Cardiac septum (tissue), 1 donor: Measurements from ENCODE around the gene PTGFRN. TPM values are rescaled to one million over a fixed set of nuclear protein-coding genes. Genes with fewer than 3 reads are reported as not detected.

ENCODE experiments used
- DNase-seq: peaks from one replicate; pipeline ENCODE4 v3.0.0-alpha.2; 2020; ENCODE audit warnings: low spot score
- intact Hi-C: fragments of 100-400 bp; cut with DNase I; formaldehyde crosslinking; loops from one replicate; pipeline ENCODE4 v1.14.0; 2022
- total RNA-seq: library from RNA; stranded (reverse); fragmentation: NEBNext Ultra II Directional; extraction: Animal tissue kit (Norgen Biotek cat#: 25700); gene quantifications from one replicate; pipeline ENCODE4 v1.2.1, GENCODE V29; 2021
- donor health status: DM: no; HTN: no; CAD: no.

Gene PTGFRN
- total RNA-seq, 1 donor from 2014 or later = 216 TPM

DNA sequence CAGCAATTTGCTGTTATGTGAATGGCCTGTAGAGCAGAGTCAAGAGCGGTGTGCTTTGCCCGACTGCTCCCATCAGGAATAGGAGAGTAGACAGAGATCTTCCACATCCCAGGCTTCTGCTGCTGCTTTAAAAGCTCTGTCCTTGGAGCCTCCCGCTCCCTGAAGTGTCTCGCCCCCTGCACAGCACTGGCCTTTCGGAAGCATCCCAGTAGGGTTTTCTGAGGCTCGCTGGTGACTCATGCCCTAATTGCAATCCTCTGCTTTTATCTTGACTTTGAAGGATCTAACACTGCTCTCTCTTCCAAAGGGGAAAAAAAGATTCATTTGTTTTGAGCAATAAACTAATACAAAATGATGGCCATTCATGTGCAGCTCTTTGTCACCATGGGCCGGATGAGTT, 78.5 kb downstream of the PTGFRN start:
- intact Hi-C loops = no loop called here
- no peak for DNase-seq

DNA sequence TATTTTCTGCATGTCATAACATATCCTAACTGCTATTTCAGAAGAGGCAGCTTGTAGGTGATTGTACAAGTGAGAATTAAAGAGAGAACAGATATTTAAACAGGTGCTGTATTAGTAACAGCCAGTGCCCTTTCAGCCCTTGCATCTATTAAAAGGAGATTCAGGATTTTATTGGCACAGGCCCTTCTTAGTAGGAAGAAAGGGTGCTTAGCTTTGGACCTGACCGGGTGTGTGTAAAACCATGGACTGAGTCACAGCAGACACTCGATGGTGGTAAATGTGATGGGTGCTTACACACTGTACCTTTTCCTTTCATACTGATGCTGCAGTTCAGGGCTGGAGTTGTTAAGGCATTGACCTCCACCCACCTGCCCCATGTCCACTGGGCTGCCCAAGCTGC, 79.2 kb downstream of the PTGFRN start:
- no peak for DNase-seq
- intact Hi-C loops = no loop called here

DNA sequence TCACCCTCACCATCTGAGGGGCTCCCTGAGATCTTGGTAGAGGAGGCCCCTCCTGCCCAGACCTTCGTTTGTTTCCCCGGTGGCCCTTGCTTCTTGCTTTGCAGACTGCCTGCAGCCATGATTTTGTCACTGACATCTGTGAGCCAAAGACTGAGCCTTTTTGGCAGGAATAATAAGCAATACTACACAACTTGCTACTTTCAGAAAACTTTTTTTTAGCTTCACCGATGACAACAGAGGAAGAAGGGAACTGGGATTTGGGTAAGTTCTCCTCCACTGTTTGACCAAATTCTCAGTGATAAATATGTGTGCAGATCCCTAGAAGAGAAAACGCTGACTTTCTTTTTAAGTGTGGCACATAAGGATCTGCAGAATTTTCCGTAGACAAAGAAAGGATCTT, 80.1 kb downstream of the PTGFRN start:
- intact Hi-C loops = loop anchor here (5.0 kb wide), 1 partner anchor 62 kb away; no protein-coding TSS in a partner anchor
- DNase-seq = no peak

- DNase-seq = peak; percentile 81
- intact Hi-C loops = loop anchor here (5.0 kb wide), 1 partner anchor 62 kb away; no protein-coding TSS in a partner anchor
These were observed 81.0 kb downstream of the PTGFRN start for GRCh38 chr1:116990612-116991151.

DNA sequence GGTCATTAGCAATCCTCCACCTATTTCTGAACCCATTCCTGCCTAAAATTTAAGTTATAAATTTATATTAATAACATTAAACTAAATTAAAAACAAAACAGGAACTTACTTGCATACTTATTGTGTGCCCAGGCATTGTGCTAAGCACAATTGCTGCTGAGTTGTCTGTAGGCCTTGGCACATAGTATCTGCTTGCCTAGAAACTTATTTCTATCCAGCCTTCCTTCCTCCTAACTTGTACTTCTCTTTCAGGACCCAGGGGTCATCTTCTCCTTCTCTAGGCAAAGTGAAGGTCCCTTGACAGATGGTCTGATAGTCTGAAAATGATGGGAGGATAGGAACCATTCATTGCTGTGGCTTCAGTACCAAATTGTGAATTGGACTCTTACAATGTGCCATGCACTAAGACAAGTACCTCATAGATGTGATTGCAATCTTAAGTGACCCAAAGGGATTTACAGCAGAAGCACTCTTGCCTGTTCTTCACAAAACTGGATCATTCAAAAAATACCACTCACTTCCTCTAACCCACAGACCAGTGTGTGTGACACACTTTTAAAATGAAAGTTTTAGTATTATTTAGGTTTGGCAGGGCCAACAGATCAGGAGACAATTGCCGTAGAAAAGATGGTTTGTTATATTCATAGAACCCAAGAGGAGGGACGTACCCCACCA, 81.6 kb downstream of the PTGFRN start:
- intact Hi-C loops = loop anchor here (5.0 kb wide), 1 partner anchor 61 kb away; no protein-coding TSS in a partner anchor
- no peak for DNase-seq

GRCh38 chr1:116991918-116992317, 82.2 kb downstream of the PTGFRN start:
- no peak for DNase-seq
- intact Hi-C loops = loop anchor here (5.0 kb wide), 1 partner anchor 60 kb away; no protein-coding TSS in a partner anchor

DNA sequence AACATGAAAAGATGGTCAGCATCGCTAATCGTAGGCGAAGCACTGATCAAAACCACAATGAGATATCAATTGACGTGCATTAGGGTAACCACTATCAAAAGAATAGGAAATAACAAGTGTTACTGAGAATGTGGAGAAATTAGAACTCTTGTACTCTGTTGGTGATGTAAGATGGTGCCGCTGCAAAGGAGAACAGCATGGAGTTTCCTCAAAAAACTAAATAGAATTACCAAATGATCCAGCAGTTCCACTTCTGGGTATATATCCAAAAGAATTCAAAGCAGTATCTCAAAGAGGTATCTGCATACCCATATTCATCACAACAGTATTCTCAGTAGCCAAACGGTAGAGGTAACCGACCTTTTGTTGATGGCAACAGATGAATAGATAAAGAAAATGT, 83.6 kb downstream of the PTGFRN start:
- intact Hi-C loops = loop anchor here (5.0 kb wide), 1 partner anchor 59 kb away; no protein-coding TSS in a partner anchor
- no peak for DNase-seq

DNA sequence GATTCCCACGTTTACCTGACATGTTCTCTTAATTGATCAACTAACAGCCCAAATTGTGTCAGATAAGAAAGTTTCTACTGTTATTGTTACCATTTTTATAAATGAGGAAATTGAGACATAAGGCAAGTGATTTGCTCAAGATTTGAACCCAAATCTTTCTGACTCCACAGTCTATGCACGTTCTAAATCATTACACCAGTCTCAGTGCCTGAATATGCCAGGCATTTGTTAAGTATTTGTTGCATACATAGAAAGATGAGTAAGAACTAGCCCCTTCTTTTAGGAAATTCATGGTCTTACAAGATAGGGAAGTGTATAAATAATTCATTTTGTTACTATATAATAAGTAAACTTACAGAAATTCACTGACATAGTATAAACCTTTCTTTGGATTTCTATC, 84.7 kb downstream of the PTGFRN start:
- intact Hi-C loops = loop anchor here (5.0 kb wide), 1 partner anchor 58 kb away; no protein-coding TSS in a partner anchor
- DNase-seq = no peak

- intact Hi-C loops = no loop called here
These were observed 87.3 kb downstream of the PTGFRN start for GRCh38 chr1:116997066-116997465.

DNA sequence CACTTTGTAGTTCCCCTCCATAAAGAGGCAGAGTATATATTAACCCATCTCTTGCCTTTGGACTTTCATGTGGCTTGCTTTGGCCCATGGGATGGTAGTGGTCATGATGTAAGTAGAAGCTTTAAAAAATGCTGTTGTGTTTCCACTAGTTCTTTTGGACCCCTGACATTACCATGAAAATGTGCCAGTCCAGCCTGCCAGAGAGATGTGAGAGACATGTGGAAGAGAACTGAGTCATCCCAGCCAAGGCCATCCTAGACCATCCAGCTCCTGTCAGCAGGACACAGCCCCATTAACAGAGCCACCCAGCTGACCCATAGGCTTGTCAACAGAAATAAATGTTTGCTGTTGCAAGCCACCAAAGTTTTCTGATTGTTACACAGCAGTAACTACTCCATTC, 87.9 kb downstream of the PTGFRN start:
- no peak for DNase-seq
- intact Hi-C loops = no loop called here

More at GRCh38 chr1:116997066-116997465, 87.3 kb downstream of the PTGFRN start:
- no peak for DNase-seq

- no peak for DNase-seq
- intact Hi-C loops = no loop called here
These were observed 89.9 kb downstream of the PTGFRN start for GRCh38 chr1:116999596-116999995.

DNA sequence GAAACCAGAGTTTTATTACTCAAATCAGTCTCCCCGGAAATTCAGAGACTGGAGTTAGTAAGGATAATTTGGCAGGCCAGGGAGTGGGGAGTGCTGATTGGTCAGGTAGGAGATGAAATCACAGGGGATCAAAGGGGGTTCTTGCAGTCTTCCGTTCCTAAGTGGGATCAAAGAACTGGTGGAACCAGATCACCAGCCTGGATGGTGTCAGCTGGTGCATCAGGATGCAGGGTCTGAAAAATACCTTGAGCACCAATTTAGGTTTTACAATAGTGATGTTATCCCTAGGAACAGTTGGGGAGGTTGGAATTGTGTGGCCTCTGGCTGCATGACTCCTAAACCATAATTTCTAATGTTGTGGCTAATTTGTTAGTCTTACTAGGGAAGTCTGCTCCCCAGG, 90.4 kb downstream of the PTGFRN start:
- DNase-seq = no peak
- intact Hi-C loops = no loop called here

DNA sequence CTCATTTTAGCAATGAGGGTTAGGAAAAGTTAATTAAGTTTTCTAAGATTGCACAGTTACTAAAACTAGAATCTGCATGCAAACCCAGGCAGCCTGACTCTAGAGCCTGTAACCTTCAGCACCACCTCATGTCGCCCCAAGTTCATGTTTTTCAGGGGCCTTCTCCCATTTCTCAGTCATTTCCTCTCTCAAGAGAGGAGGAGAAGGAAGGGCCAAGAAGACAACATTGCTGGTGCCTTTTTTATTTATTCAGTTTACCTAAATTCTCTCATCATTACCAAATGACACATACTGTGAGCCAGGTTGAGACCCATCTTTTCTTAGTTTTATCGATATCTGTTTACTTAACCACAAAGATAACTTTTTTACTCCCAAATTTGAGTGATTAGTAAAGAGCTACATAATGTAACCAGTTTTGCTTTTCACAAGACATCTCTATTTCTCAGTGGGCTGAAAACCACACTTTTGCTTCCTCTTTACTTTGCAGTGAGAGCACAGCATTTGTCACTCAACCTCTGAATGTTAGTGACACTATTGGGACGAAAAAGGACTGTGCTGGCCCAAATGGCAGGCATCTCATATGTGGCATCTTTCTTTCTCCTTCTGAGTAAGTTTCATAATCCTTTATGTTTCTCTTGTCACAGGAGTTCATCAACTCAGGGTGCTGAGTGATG, 91.7 kb downstream of the PTGFRN start, which contains the start of gene CD101:
CD101 (plus strand) TSS at position 507 of the 674 bp plus-strand sequence; CDS start at position 565, 58 bp downstream.
- intact Hi-C loops = no loop called here
- DNase-seq = no peak

- intact Hi-C loops = no loop called here
- no peak for DNase-seq
These were observed 93.6 kb downstream of the PTGFRN start for GRCh38 chr1:117003223-117003875.

DNA sequence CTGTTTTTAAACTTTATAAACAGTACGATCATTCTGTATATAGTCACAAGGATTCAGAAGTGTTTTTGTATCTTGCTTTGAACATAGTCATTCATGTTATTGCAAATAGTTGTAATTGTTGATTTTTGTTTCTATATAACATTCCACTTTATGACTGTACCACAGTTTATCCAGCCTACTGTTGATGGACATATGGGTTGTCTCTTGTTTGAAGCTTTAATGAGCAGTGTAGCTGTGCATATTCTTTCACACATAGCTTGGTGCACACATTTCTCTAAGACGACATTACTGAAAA, 98.0 kb downstream of the PTGFRN start:
- no peak for DNase-seq
- intact Hi-C loops = no loop called here

DNA sequence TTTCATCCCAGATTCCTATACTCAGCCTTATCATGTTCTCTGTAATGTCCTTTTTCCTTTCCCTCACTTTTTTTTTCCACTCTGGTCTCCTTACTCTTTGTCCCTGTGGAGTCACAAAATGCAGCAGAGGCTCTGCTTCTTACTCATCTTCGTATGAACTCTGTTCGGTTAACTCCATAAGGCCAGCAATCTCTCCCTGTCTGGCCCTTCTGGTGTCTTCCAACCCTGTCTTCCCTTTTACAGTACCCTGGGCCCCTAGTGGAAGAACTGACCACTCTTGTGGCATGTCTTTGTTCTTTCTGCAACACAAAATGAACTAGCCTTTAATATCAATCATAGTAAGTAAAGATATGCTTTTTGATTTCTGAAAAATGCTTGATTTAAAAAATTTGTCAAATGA, 98.9 kb downstream of the PTGFRN start:
- DNase-seq = no peak
- intact Hi-C loops = no loop called here

GRCh38 chr1:117009132-117009531, 99.4 kb downstream of the PTGFRN start:
- intact Hi-C loops = no loop called here
- no peak for DNase-seq

DNA sequence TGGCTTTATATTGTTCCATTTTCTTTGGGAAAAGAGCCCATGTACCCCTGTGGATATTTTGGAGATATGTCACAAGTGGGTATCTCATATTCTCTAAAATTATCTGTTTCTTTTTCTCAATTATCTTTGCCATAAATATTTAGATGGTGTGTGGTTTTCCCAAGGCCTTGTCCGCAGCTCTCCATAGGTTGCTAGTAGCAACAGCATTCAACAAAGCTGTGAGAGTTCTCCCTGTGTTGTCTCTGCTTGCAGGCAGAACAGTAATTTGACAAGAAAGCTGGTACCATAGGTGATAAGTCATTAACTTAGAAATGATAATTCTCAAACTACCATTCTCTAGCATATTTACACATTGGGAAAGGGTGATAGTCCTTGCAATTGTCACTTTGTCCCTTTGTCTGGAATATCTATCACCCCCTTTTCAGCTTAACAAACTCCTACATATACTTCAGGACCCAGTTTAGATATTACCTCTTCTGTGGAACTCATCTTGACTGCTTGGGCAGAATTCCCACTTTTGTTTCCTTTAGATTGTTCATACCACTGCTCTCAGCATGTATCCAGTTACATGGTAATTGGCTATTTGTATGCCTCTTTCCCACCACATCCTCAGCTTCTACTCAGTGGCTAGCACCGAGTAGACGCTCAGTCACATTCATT, 100.7 kb downstream of the PTGFRN start:
- intact Hi-C loops = no loop called here
- no peak for DNase-seq

GRCh38 chr1:117011334-117011733, 101.6 kb downstream of the PTGFRN start:
- intact Hi-C loops = no loop called here
- DNase-seq = no peak
